Measurements from ENCODE around the gene AMER3.

AMER3 gene

DNA sequence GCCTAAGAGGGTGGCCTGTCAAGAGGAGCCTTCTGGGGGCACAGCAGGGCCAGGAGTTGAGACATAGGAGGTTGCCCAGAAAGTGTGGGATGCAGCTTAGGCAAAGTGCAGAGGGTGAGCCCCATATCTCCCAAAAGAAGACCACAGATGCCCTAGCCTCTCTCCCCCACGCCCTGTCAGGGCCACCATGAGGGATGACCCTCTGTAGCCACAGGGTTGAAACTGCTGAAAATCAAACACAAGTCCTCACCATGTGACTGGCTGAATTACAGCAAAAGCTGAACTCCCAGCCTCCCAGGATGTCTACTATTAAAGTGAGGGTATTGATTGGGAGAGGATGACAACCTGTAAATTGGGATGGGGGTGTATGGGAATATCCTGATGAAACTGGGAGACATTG lies 44.0 kb downstream of the AMER3 start:
- no peak overlapping the region for H3K4me3 ChIP-seq (ENCODE audit: low read depth, low read length)
- H2BK12ac ChIP-seq (ENCODE audit: low read length), result no peak overlapping the region
- no peak overlapping the region for H2BK120ac ChIP-seq (ENCODE audit: insufficient read depth, low read length, poor library complexity)
- no peak overlapping the region for H3K9ac ChIP-seq (ENCODE audit: low read length)
- H3K9me3 ChIP-seq (ENCODE audit: insufficient read depth, low read depth, low read length), result no peaks in the 10 kb centered on the region
- H3K27ac ChIP-seq (ENCODE audit: low read depth, low read length), result no peak overlapping the region
- H3K4me1 ChIP-seq (ENCODE audit: control insufficient read depth in 1 of 2, insufficient read depth in 2 of 2, low read length in 2 of 2), result peaks cover 5 to 6% of the 10 kb centered on the region in 2 experiments
- H3K14ac ChIP-seq (ENCODE audit: low read length), result no peak overlapping the region
- no peak overlapping the region for H3K18ac ChIP-seq (ENCODE audit: low read length)
- peaks cover 6% of the 10 kb centered on the region for H3K79me1 ChIP-seq (ENCODE audit: low read length)
- H4K8ac ChIP-seq (ENCODE audit: low read depth, low read length), result no peak overlapping the region
- no peak overlapping the region for H3K23ac ChIP-seq (ENCODE audit: low read length)
- peaks cover 7% of the 10 kb centered on the region for H3K27me3 ChIP-seq (ENCODE audit: insufficient read depth, low read length)
- no peak overlapping the region for H4K12ac ChIP-seq (ENCODE audit: low read depth, low read length)
- no peaks in the 10 kb centered on the region for H3K36me3 ChIP-seq (ENCODE audit: control insufficient read depth in 1 of 2, insufficient read depth in 2 of 2, low read length in 2 of 2)
- H2AK5ac ChIP-seq (ENCODE audit: low read length), result no peak overlapping the region
- no peak overlapping the region for H4K91ac ChIP-seq (ENCODE audit: low read depth, low read length)
- WGBS (ENCODE audit: extremely low coverage, insufficient coverage, insufficient read length), result no CpG with 5 or more reads among the region's 1 CpG
- no peak overlapping the region for H2AFZ ChIP-seq (ENCODE audit: insufficient read depth, low read length, poor library complexity)
- no peaks in the 10 kb centered on the region for H3K79me2 ChIP-seq (ENCODE audit: control insufficient read depth, insufficient read depth, low read length, poor library complexity)
- DNase-seq, result no peak
- H3K4me2 ChIP-seq (ENCODE audit: low read length), result no peak overlapping the region
- H3K4ac ChIP-seq (ENCODE audit: low read depth, low read length), result no peak overlapping the region
- H2BK5ac ChIP-seq (ENCODE audit: low read depth, low read length, poor library complexity), result no peak overlapping the region

DNA sequence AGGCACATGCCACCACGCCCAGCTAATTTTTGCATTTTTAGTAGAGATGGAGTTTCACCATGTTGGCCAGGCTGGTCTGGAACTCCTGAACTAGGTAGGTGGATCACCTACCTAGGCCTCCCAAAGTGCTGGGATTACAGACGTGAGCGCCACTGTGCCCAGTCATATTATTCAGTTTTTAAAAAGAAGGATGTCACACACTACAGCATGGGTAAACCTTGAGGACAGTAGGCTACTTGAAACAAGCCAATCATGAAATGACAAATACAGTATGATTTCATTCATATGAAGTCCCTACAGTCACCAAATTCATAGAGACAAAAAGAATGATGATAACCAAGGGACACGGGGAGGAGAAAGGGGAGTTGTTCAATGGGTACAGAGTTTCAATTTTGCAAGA lies 50.3 kb downstream of the AMER3 start:
- no CpG with 5 or more reads among the region's 4 CpGs for WGBS (ENCODE audit: extremely low coverage, insufficient coverage, insufficient read length)
- no peaks in the 10 kb centered on the region for H3K27me3 ChIP-seq (ENCODE audit: insufficient read depth, low read length)
- no peak overlapping the region for H3K18ac ChIP-seq (ENCODE audit: low read length)
- no peak overlapping the region for H3K4me3 ChIP-seq (ENCODE audit: low read depth, low read length)
- no peak overlapping the region for H4K12ac ChIP-seq (ENCODE audit: low read depth, low read length)
- no peak overlapping the region for H3K27ac ChIP-seq (ENCODE audit: low read depth, low read length)
- no peak overlapping the region for H2BK12ac ChIP-seq (ENCODE audit: low read length)
- no peak overlapping the region for H3K9ac ChIP-seq (ENCODE audit: low read length)
- no peak overlapping the region for H4K91ac ChIP-seq (ENCODE audit: low read depth, low read length)
- no peaks in the 10 kb centered on the region for H3K36me3 ChIP-seq (ENCODE audit: control insufficient read depth in 1 of 2, insufficient read depth in 2 of 2, low read length in 2 of 2)
- H2AK5ac ChIP-seq (ENCODE audit: low read length), result no peak overlapping the region
- DNase-seq, result no peak
- no peaks in the 10 kb centered on the region for H3K79me1 ChIP-seq (ENCODE audit: low read length)
- no peak overlapping the region for H2BK5ac ChIP-seq (ENCODE audit: low read depth, low read length, poor library complexity)
- no peak overlapping the region for H3K4me2 ChIP-seq (ENCODE audit: low read length)
- peaks cover 0 to 3% of the 10 kb centered on the region in 2 experiments for H3K4me1 ChIP-seq (ENCODE audit: control insufficient read depth in 1 of 2, insufficient read depth in 2 of 2, low read length in 2 of 2)
- no peak overlapping the region for H4K8ac ChIP-seq (ENCODE audit: low read depth, low read length)
- H3K14ac ChIP-seq (ENCODE audit: low read length), result no peak overlapping the region
- no peak overlapping the region for H2AFZ ChIP-seq (ENCODE audit: insufficient read depth, low read length, poor library complexity)
- H2BK120ac ChIP-seq (ENCODE audit: insufficient read depth, low read length, poor library complexity), result no peak overlapping the region
- no peak overlapping the region for H3K23ac ChIP-seq (ENCODE audit: low read length)
- H3K79me2 ChIP-seq (ENCODE audit: control insufficient read depth, insufficient read depth, low read length, poor library complexity), result no peaks in the 10 kb centered on the region
- no peak overlapping the region for H3K4ac ChIP-seq (ENCODE audit: low read depth, low read length)
- H3K9me3 ChIP-seq (ENCODE audit: insufficient read depth, low read depth, low read length), result no peaks in the 10 kb centered on the region

DNA sequence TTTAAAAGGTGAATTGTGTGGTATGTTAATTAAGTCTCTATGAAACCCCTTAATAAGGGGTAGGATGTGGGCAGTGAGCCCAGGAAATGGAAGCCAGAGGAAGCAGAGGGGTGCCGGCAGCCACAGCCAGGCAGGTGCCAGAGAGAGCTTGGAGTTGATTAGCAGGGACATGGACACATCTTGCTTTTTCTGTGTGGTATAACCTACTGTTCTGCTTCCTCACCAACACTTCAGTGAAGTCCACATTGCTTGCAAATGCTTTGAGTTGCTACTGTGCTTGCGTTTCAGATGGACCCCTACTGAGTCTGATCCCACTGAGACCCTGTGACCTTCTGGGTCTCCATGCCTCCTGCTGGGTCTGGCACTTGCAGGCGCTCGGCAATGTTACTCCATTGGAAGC lies 51.0 kb downstream of the AMER3 start:
- Histone ChIP-seq H3K4ac (ENCODE audit: low read depth, low read length) (no peak overlapping the region), H3K4me3 (ENCODE audit: low read depth, low read length) (no peak overlapping the region), H3K9ac (ENCODE audit: low read length) (no peak overlapping the region), H4K91ac (ENCODE audit: low read depth, low read length) (no peak overlapping the region), H2BK5ac (ENCODE audit: low read depth, low read length, poor library complexity) (no peak overlapping the region), H2BK12ac (ENCODE audit: low read length) (no peak overlapping the region), H3K4me1 (ENCODE audit: control insufficient read depth in 1 of 2, insufficient read depth in 2 of 2, low read length in 2 of 2) (peaks cover 0 to 3% of the 10 kb centered on the region in 2 experiments), H2AFZ (ENCODE audit: insufficient read depth, low read length, poor library complexity) (no peak overlapping the region), H3K23ac (ENCODE audit: low read length) (no peak overlapping the region), H3K79me2 (ENCODE audit: control insufficient read depth, insufficient read depth, low read length, poor library complexity) (no peaks in the 10 kb centered on the region), H3K14ac (ENCODE audit: low read length) (no peak overlapping the region), H2BK120ac (ENCODE audit: insufficient read depth, low read length, poor library complexity) (no peak overlapping the region), H2AK5ac (ENCODE audit: low read length) (no peak overlapping the region), H4K12ac (ENCODE audit: low read depth, low read length) (no peak overlapping the region), H3K27me3 (ENCODE audit: insufficient read depth, low read length) (no peaks in the 10 kb centered on the region), H3K18ac (ENCODE audit: low read length) (no peak overlapping the region), H3K9me3 (ENCODE audit: insufficient read depth, low read depth, low read length) (no peaks in the 10 kb centered on the region), H3K27ac (ENCODE audit: low read depth, low read length) (no peak overlapping the region), H3K36me3 (ENCODE audit: control insufficient read depth in 1 of 2, insufficient read depth in 2 of 2, low read length in 2 of 2) (no peaks in the 10 kb centered on the region), H3K4me2 (ENCODE audit: low read length) (no peak overlapping the region), H3K79me1 (ENCODE audit: low read length) (no peaks in the 10 kb centered on the region), H4K8ac (ENCODE audit: low read depth, low read length) (no peak overlapping the region)
- no peak for DNase-seq
- WGBS (ENCODE audit: extremely low coverage, insufficient coverage, insufficient read length), result no CpG with 5 or more reads among the region's 4 CpGs

- H3K4ac ChIP-seq (ENCODE audit: low read depth, low read length), result no peak overlapping the region
- H3K9ac ChIP-seq (ENCODE audit: low read length), result no peak overlapping the region
- H3K23ac ChIP-seq (ENCODE audit: low read length), result no peak overlapping the region
- H3K4me2 ChIP-seq (ENCODE audit: low read length), result no peak overlapping the region
- H2BK5ac ChIP-seq (ENCODE audit: low read depth, low read length, poor library complexity), result no peak overlapping the region
- H2AFZ ChIP-seq (ENCODE audit: insufficient read depth, low read length, poor library complexity), result no peak overlapping the region
- no peak overlapping the region for H3K14ac ChIP-seq (ENCODE audit: low read length)
- no peak overlapping the region for H3K18ac ChIP-seq (ENCODE audit: low read length)
- no peaks in the 10 kb centered on the region for H3K9me3 ChIP-seq (ENCODE audit: insufficient read depth, low read depth, low read length)
- H4K12ac ChIP-seq (ENCODE audit: low read depth, low read length), result no peak overlapping the region
- H4K91ac ChIP-seq (ENCODE audit: low read depth, low read length), result no peak overlapping the region
- no peak overlapping the region for H3K4me3 ChIP-seq (ENCODE audit: low read depth, low read length)
- H4K8ac ChIP-seq (ENCODE audit: low read depth, low read length), result no peak overlapping the region
- H2BK120ac ChIP-seq (ENCODE audit: insufficient read depth, low read length, poor library complexity), result no peak overlapping the region
- no CpG with 5 or more reads among the region's 14 CpGs for WGBS (ENCODE audit: extremely low coverage, insufficient coverage, insufficient read length)
- H3K79me1 ChIP-seq (ENCODE audit: low read length), result no peaks in the 10 kb centered on the region
- H3K27ac ChIP-seq (ENCODE audit: low read depth, low read length), result no peak overlapping the region
- H3K4me1 ChIP-seq (ENCODE audit: control insufficient read depth in 1 of 2, insufficient read depth in 2 of 2, low read length in 2 of 2), result peaks cover 0 to 3% of the 10 kb centered on the region in 2 experiments
- no peak for DNase-seq
- no peak overlapping the region for H2AK5ac ChIP-seq (ENCODE audit: low read length)
- no peaks in the 10 kb centered on the region for H3K36me3 ChIP-seq (ENCODE audit: control insufficient read depth in 1 of 2, insufficient read depth in 2 of 2, low read length in 2 of 2)
- no peaks in the 10 kb centered on the region for H3K27me3 ChIP-seq (ENCODE audit: insufficient read depth, low read length)
- no peak overlapping the region for H2BK12ac ChIP-seq (ENCODE audit: low read length)
- H3K79me2 ChIP-seq (ENCODE audit: control insufficient read depth, insufficient read depth, low read length, poor library complexity), result no peaks in the 10 kb centered on the region
Observed at GRCh38 chr2:130807659-130808385, 52.5 kb downstream of the AMER3 start.

Measured in trophoblast cell (in vitro differentiated cells and primary cell).